Activated CD8-positive, alpha-beta memory T cell treated with anti-CD3 and anti-CD28 coated beads, Interleukin-2, amount 50 U/mL, for 1 hour (primary cell): Measurements from ENCODE around the gene DACH1.
"Not testable (repeated sequence)": the region's sequence is repeated elsewhere in the genome, so short reads cannot be mapped to it uniquely, and the experiment has no call there.

Experiments
- DNase-seq: peaks from one replicate; pipeline ENCODE4 v3.0.0-alpha.2; 2020; ENCODE audit errors: extremely low read depth

The DACH1 gene

GRCh38 chr13:71828564-71828963 lies 38.4 kb downstream of the DACH1 start:
- DNase-seq = no peak

GRCh38 chr13:71828117-71828516 lies 38.9 kb downstream of the DACH1 start:
- DNase-seq = no peak

- DNase-seq = no peak
Measured at GRCh38 chr13:71827241-71827640, 39.8 kb downstream of the DACH1 start.

GRCh38 chr13:71820699-71821098 lies 46.3 kb downstream of the DACH1 start:
- no peak for DNase-seq

GRCh38 chr13:71817335-71817734 lies 49.7 kb downstream of the DACH1 start:
- DNase-seq = no peak

GRCh38 chr13:71814806-71815360 lies 52.1 kb downstream of the DACH1 start:
- no peak for DNase-seq

GRCh38 chr13:71813187-71813586 lies 53.8 kb downstream of the DACH1 start:
- no peak for DNase-seq

- no peak for DNase-seq
Measured at GRCh38 chr13:71811344-71811743, 55.7 kb downstream of the DACH1 start.

- no peak for DNase-seq
Measured at GRCh38 chr13:71808708-71809107, 58.3 kb downstream of the DACH1 start.

GRCh38 chr13:71806886-71807285 lies 60.1 kb downstream of the DACH1 start:
- no peak for DNase-seq

GRCh38 chr13:71803066-71803465 lies 63.9 kb downstream of the DACH1 start:
- DNase-seq = no peak

GRCh38 chr13:71801781-71802180 lies 65.2 kb downstream of the DACH1 start:
- DNase-seq = no peak

- no peak for DNase-seq
Measured at GRCh38 chr13:71801165-71801760, 65.7 kb downstream of the DACH1 start.

- DNase-seq = no peak
Measured at GRCh38 chr13:71799324-71799723, 67.7 kb downstream of the DACH1 start.

GRCh38 chr13:71798707-71799106 lies 68.3 kb downstream of the DACH1 start:
- no peak for DNase-seq

- DNase-seq = no peak
Measured at GRCh38 chr13:71797517-71797916, 69.5 kb downstream of the DACH1 start.

- DNase-seq = no peak
Measured at GRCh38 chr13:71789693-71790329, 77.2 kb downstream of the DACH1 start.

- DNase-seq = no peak
Measured at GRCh38 chr13:71789037-71789436, 78.0 kb downstream of the DACH1 start.

GRCh38 chr13:71787414-71787813 lies 79.6 kb downstream of the DACH1 start:
- DNase-seq = no peak

GRCh38 chr13:71786875-71787274 lies 80.1 kb downstream of the DACH1 start:
- DNase-seq = no peak

GRCh38 chr13:71785361-71785760 lies 81.6 kb downstream of the DACH1 start:
- DNase-seq = no peak

- DNase-seq = no peak
Measured at GRCh38 chr13:71780546-71780945, 86.5 kb downstream of the DACH1 start.

- DNase-seq = not testable (repeated sequence)
Measured at GRCh38 chr13:71778998-71779397, 88.0 kb downstream of the DACH1 start.

- no peak for DNase-seq
Measured at GRCh38 chr13:71775966-71776365, 91.0 kb downstream of the DACH1 start.
